HG03571 (cell line): ENCODE data around the gene PPP1R3F.
"Not testable (repeated sequence)": the region's sequence is repeated elsewhere in the genome, so short reads cannot be mapped to it uniquely, and the experiment has no call there.

Experiments
- ATAC-seq: cut with Tn5 transposase; IDR thresholded peaks from one replicate; pipeline ENCODE4 v1.9.1; 2021; ENCODE audit not compliant: unreplicated experiment

Gene PPP1R3F

DNA sequence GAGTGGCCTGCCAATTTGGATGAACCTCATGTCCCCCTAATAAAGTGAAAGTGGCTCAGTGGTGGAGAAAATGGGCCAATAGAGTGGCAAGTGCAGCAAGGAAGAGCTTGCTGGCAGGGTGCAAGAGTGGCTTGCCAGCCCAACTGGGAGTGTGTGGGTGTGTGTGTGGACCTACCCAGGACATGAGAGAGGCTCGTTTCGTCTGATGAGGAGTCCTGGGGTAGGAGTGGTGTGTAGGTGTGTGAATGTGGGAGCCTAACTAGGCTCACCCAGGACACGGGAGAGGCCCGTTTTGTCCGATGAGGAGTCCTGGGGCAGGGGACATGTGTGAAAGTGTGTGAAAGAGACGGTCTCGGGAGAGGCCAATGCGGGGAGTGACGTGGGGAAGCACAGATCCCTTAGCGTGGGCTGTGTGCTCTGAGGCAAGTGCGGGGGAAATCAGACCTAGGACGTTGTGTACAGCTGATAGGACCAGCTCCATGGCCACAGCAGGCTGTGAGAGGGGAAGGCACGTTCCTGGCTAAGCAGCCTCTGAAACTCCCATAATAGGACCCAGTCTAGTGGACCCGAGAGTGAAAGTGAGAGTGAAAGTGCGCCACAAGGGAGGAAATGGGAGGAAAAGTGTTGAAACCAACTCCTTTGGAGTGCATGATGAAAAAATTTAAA is 39.1 kb downstream of the PPP1R3F start:
- no peak for ATAC-seq

DNA sequence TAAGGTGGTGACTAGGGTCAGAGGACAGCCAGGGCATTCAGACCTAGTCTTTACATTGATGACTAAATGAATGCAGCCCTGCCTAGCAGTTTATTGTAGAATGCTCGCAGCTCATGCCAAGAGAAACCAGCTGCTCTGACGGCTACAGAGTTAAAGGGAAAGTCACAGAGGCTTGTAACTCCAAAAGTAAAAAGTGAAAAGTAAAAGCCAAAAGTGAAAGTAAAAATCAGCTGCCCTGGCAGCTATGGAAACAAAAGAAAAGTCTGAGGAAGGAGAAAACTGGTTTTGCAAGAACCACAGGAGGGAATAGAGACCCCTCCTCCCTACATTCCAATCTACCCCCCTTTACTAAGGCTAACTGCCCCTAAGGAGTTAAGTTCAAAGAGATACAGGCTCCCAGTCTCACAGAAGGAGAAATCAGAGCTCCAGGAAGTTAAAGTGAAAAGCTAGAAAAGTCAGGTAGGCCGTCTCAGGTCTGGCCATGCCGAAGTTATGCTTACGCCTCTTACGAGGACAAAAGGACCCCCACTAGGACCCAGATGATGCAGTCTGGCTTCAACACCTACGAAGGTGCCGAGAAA is 39.9 kb downstream of the PPP1R3F start:
- ATAC-seq = no peak

- no peak for ATAC-seq
Observed at GRCh38 chrX:49310371-49310770, 40.8 kb downstream of the PPP1R3F start.

DNA sequence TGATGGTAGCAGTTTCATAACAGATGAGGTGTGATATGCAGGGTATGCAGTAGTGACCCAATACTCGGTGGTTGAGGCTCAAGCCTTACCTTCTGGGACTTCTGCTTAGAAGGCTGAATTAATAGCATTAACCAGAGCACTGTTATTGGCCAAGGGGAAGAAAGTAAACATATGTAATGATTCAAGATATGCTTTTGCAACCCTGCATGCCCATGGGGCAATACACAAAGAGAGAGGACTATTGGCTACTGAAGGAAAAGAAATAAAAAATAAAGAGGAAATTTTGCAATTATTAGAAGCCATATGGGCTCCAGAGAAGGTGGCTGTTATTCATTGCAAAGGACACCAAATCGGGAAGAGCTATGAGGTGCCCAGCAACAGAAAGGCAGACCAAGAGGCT is 42.6 kb downstream of the PPP1R3F start:
- no peak for ATAC-seq

- ATAC-seq = no peak
Observed at GRCh38 chrX:49316085-49316484, 46.5 kb downstream of the PPP1R3F start.

GRCh38 chrX:49321737-49322136 is 52.1 kb downstream of the PPP1R3F start, which contains the start of gene GAGE12J:
Gene GAGE12J (plus strand): TSS chrX:49322037. CDS start chrX:49323194, 1,157 bp downstream.
- not testable (repeated sequence) for ATAC-seq

DNA sequence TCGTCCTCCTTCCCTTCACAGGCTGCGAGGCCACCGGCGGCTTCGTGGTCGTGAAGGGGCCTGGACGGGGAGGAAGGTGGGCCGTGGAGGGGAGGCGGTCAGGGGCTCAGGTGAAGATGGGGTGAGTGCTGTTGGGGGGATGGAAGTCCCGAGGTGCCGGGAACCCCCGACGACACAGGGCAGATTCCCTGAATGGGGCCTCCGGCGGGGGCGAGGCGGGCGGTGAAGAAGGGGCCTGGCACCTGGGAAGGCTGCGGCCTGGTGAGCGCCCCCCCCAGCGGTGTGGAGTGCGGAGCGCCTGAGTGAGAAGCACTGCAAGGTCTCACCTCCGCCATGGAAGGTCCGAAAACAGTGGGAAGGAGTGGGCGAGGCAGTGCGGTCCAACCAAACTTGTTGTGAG is 52.7 kb downstream of the PPP1R3F start:
- not testable (repeated sequence) for ATAC-seq

- not testable (repeated sequence) for ATAC-seq
Observed at GRCh38 chrX:49323735-49324134, 54.1 kb downstream of the PPP1R3F start.

DNA sequence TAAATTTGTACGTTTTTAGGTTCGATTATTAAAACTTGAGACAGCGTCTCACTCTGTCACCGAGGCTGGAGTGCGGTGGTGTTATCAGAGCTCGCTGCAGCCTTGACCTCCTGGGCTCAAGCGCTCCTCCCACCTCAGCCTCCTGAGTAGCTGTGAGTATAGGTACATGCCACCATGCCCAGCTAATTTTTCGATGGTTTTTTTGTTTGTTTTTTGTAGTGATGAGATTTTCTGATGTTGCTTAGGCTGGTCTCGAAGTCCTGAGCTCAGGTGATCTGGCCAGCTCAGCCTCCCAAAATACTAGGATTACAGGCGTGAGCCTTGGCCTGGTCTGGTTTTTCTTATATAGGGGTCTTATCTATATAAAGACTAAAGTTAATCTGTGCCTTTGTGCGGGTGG is 60.8 kb downstream of the PPP1R3F start:
- not testable (repeated sequence) for ATAC-seq

GRCh38 chrX:49331282-49331681 is 61.7 kb downstream of the PPP1R3F start, which contains the start of gene GAGE13:
Gene GAGE13 (plus strand): TSS chrX:49331582. CDS start chrX:49332738, 1,156 bp downstream.
- not testable (repeated sequence) for ATAC-seq

DNA sequence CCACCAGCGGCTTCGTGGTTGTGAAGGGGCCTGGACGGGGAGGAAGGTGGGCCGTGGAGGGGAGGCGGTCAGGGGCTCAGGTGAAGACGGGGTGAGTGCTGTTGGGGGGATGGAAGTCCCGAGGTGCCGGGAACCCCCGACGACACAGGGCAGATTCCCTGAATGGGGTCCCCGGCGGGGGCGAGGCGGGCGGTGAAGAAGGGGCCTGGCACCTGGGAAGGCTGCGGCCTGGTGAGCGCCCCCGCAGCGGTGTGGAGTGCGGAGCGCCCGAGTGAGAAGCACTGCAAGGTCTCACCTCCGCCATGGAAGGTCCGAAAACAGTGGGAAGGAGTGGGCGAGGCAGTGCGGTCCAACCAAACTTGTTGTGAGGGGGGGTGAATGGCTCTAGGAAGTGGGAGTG is 62.2 kb downstream of the PPP1R3F start:
- not testable (repeated sequence) for ATAC-seq
